Stimulated activated naive CD8-positive, alpha-beta T cell treated with anti-CD3 and anti-CD28 coated beads, Interleukin-15, Interleukin-2, amounts not matched to agents 100 ng/mL and 50 ng/mL, for 24 hours (primary cell): Measurements from ENCODE around the gene GUCA1A.
"Not testable (repeated sequence)": the region's sequence is repeated elsewhere in the genome, so short reads cannot be mapped to it uniquely, and the experiment has no call there.

Experiments used
- H3K27ac Mint-ChIP-seq: one replicate; pipeline ENCODE4 v1.8.0; 2021; ENCODE audit warnings: mild to moderate bottlenecking, mixed read lengths
- H3K27me3 Mint-ChIP-seq: one replicate; pipeline ENCODE4 v1.8.0; 2021; ENCODE audit warnings: mixed read lengths
- H3K36me3 Mint-ChIP-seq: one replicate; pipeline ENCODE4 v1.8.0; 2021; ENCODE audit warnings: low read depth, mixed read lengths
- H3K4me1 Mint-ChIP-seq: one replicate; pipeline ENCODE4 v1.8.0; 2021; ENCODE audit warnings: low read depth, mixed read lengths
- H3K4me3 Mint-ChIP-seq: one replicate; pipeline ENCODE4 v1.8.0; 2021; ENCODE audit warnings: mild to moderate bottlenecking, mixed read lengths
- H3K9me3 Mint-ChIP-seq: one replicate; pipeline ENCODE4 v1.8.0; 2021; ENCODE audit warnings: mixed read lengths

The GUCA1A gene

DNA sequence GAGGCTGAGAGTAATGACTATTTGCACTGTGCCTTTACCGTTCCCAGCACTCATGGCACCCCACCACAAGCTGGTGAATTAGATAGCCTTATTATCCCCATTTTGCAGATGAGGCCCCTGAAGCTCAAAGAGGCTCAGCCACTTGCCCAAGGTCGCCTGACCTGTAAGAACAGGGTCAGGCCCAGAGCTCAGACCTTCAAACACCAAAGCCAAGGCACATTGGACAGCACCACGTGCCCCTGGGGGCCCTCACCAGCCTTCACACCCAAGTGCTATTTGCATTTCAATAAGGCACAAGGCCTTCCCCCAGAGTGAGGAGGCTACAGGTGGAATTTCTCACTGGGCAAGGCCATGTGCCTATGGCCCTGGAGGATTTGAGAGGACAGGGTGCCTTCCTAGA is 16.5 kb upstream of the GUCA1A start:
- H3K9me3 Mint-ChIP-seq = no peaks in the 10 kb centered on the region
- no peak overlapping the region for H3K4me3 Mint-ChIP-seq
- H3K36me3 Mint-ChIP-seq = no peaks in the 10 kb centered on the region
- H3K27ac Mint-ChIP-seq = no peak overlapping the region
- H3K27me3 Mint-ChIP-seq = peaks cover 3% of the 10 kb centered on the region
- H3K4me1 Mint-ChIP-seq = no peaks in the 10 kb centered on the region

DNA sequence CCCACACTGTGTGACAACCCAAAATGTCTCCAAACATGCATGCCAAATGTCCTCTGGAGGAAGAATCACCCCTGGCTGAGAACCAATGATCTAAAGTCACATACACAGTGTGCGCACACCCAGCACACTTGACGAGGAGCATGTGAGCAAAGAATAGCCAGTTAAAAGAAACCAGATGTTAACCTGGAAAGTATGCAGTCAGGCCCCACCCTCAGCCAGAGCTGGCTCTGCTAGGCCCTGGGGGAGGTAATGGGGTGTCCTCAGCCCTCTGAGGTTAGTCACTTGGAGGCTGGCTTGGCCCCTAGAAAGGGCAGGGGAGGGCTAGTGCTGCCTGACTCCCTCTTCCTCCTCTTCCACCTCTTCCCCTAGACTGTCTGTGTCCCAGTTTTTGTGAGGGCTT is 15.2 kb upstream of the GUCA1A start:
- H3K27ac Mint-ChIP-seq = no peak overlapping the region
- H3K4me3 Mint-ChIP-seq = no peak overlapping the region
- no peaks in the 10 kb centered on the region for H3K9me3 Mint-ChIP-seq
- peaks cover 5% of the 10 kb centered on the region for H3K27me3 Mint-ChIP-seq
- no peaks in the 10 kb centered on the region for H3K36me3 Mint-ChIP-seq
- no peaks in the 10 kb centered on the region for H3K4me1 Mint-ChIP-seq

DNA sequence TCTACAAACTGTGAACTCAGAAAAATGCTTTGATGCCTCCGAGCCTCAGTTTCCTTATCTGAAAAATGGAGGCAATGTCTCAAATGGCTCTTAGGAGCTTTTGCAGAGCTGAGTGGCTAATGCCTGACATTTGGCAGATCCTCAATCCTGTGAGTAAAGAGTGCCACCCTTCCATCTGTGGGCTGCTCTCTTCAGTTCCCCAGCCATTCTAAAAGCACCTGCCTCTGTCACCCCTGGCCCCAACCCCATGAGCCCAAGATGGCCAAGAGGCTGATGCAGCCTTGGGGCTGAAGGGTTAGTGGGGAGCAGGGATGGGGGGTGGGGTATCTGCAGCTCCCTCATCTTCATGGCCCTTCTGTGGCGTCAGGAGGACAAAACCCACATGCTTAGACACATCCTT is 14.5 kb upstream of the GUCA1A start:
- Mint-ChIP-seq H3K4me1 (no peaks in the 10 kb centered on the region), H3K27me3 (peaks cover 5% of the 10 kb centered on the region), H3K9me3 (no peaks in the 10 kb centered on the region), H3K36me3 (no peaks in the 10 kb centered on the region), H3K4me3 (no peak overlapping the region), H3K27ac (no peak overlapping the region)

DNA sequence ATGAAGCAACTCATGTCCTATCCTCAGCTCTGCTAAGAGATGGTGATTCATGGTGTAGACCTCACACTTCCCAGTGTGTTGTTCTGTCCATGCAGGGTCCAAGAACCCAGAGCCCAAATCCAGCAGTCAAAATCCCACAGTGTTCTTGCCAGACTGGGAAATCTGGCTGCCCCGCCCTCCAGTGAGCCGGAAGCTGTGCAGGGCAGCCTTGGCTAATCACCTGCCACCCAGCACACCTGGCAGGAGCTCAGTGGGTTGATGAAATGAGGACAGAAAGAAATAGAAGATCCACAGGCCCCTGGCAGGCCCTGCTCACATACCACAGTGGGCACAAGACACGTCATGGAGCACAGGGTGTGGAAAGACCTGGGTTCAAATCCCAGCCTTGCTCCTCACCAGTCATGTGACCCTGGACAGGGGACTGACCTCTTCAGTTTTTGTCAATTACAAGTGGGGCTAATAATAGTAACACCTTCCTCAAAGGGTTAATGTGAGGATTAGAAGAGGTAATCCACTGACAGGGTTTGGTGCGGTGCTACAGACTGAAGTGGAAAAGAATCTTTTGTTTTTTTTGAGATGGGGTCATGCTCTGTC is 13.6 kb upstream of the GUCA1A start:
- no peak overlapping the region for H3K27ac Mint-ChIP-seq
- H3K4me3 Mint-ChIP-seq = no peak overlapping the region
- no peaks in the 10 kb centered on the region for H3K9me3 Mint-ChIP-seq
- no peaks in the 10 kb centered on the region for H3K4me1 Mint-ChIP-seq
- H3K27me3 Mint-ChIP-seq = peaks cover 5% of the 10 kb centered on the region
- H3K36me3 Mint-ChIP-seq = no peaks in the 10 kb centered on the region

DNA sequence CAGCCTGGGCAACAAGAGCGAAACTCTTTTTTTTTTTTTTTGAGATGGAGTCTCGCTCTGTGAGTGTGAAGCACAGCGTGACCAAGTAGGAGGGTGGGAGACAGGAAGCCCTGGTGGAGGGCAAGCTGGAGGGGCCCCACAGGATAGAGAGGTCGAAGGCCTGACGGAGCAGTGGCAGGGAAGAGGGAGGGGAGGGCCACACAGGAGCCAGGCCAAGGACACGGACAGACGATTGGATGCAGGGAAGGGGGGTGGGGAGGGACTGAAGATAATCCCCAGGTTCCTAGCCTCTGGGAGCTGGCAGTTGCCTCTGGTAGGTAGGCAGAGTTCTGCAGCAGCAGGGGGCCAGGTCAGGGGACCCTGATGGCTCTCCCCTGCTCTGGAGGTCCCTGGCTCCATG is 10.8 kb upstream of the GUCA1A start:
- Mint-ChIP-seq H3K36me3 (no peaks in the 10 kb centered on the region), H3K27ac (no peak overlapping the region), H3K4me3 (no peak overlapping the region)

DNA sequence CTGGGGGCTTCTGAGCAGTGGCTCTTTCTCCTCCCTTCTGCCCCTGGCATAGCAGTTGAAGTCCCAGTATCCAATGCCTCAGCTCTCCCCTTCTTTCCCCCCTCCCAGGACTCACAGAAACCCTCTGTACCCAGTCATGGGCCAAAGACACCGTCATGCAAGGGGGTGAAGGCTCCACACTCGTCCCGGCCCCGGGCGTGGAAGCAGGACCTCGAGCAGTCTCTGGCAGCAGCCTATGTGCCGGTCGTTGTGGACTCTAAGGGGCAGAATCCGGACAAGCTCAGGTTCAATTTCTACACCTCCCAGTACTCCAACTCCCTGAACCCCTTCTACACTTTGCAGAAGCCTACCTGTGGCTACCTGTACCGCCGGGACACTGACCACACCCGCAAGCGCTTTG is 10.4 kb upstream of the GUCA1A start:
- Mint-ChIP-seq H3K36me3 (no peaks in the 10 kb centered on the region), H3K9me3 (no peaks in the 10 kb centered on the region), H3K27me3 (peaks cover 5% of the 10 kb centered on the region), H3K4me1 (no peaks in the 10 kb centered on the region), H3K4me3 (no peak overlapping the region), H3K27ac (no peak overlapping the region)

More for the DNA sequence above, 10.8 kb upstream of the GUCA1A start:
- Mint-ChIP-seq H3K4me1 (no peaks in the 10 kb centered on the region), H3K27me3 (peaks cover 5% of the 10 kb centered on the region), H3K9me3 (no peaks in the 10 kb centered on the region)

DNA sequence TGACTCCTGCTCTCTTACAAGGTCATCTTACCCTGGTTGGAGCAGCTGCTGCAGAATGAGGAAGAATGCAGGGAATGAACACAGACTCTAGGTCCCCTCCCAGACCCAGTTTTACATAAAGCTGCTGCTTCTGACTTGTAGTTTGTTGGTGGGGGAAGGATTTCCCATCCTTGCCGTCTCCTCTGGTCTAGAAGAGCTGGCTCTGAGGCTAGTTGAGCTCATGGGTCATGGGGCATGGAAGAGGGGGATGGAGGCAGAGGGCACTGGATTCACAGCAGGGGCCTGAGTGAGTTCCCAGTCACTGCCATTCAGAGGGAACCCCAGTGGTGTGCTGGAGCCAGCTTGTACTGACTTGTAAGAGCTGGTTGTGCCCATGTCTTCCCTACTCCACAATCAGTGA is 9.2 kb upstream of the GUCA1A start:
- H3K4me1 Mint-ChIP-seq = no peaks in the 10 kb centered on the region

DNA sequence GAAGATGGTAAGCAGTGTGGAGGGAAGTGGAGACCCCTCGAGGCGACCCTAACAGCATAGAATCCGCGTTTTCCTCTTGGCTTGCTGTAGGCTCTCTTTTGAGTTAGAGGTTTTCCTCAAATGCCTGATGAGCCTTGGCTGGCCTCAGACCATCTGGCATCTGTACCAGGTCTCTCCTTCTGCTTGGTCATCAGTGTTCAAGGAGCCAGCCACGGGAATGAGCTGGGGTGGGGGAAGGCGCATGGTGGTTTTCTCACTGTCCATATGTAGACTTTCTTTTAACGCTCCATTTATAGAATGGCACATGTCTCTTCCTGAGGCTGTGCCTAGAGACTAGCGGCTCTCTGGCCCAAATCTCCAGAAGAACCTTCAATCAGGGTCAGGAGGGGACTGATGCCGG is 8.1 kb upstream of the GUCA1A start:
- Mint-ChIP-seq H3K4me3 (no peak overlapping the region), H3K27ac (no peak overlapping the region), H3K27me3 (peaks cover 3% of the 10 kb centered on the region), H3K36me3 (no peaks in the 10 kb centered on the region), H3K9me3 (no peaks in the 10 kb centered on the region), H3K4me1 (no peaks in the 10 kb centered on the region)

More for the DNA sequence above, 9.2 kb upstream of the GUCA1A start:
- no peaks in the 10 kb centered on the region for H3K9me3 Mint-ChIP-seq
- no peak overlapping the region for H3K4me3 Mint-ChIP-seq
- no peaks in the 10 kb centered on the region for H3K36me3 Mint-ChIP-seq
- H3K27ac Mint-ChIP-seq = no peak overlapping the region
- peaks cover 5% of the 10 kb centered on the region for H3K27me3 Mint-ChIP-seq

DNA sequence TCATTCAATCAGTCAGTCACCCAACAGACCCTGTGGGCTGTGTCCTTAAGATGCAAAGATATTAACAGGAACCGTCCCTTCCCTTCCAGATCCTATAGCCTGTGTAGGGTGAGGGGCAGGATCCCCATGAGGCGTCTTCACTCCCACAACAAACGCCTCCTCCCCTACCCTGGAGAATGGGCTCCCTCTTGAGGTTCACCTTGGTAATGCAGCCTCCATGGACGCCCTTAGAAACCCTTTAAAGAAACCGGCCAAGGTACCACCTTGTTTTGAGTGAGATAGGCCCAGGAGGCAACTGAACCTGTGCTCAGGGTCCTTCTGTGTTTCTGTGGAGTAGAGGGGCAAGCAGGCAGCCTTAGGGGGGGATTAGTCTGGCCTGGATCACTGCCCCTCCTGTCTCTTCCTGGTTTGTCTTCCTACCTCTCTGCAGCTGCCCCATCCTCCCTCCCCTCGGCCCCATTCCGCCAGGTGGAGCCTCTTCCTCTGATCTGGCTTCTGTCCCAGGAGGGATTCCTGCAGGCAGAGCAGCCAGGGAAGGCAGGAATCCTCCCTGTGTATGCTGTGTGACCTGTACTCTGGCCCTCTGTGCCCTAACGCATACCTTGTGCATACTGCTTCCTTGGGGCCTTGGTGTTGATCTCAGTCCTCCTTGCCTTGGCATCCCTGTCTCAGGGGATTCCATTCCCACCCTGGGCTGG is 6.6 kb upstream of the GUCA1A start:
- H3K4me1 Mint-ChIP-seq = no peaks in the 10 kb centered on the region
- H3K36me3 Mint-ChIP-seq = no peaks in the 10 kb centered on the region
- H3K27me3 Mint-ChIP-seq = peaks cover 3% of the 10 kb centered on the region
- no peak overlapping the region for H3K27ac Mint-ChIP-seq
- H3K9me3 Mint-ChIP-seq = no peaks in the 10 kb centered on the region
- H3K4me3 Mint-ChIP-seq = no peak overlapping the region

DNA sequence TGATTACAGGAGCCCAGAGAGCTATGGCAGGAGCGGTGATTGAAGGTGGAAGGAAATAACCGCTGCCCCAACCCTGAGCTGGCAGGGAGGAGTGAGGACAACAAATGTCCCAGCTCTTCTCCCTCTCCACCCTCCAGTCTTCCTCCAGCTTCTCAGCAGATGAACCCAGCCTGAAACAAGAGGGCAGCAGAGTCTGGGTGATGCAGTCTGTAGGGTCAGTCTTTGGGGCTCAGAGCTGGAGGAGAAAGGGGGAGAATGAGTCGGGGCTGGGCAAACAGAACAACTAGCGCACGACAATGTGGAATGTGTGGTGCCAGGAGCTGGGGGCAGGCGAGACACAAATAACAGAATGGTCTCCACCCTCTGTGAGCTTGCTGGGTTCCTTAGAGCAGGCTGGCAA is 4.5 kb upstream of the GUCA1A start:
- Mint-ChIP-seq H3K9me3 (no peaks in the 10 kb centered on the region), H3K27me3 (no peaks in the 10 kb centered on the region), H3K4me1 (no peaks in the 10 kb centered on the region), H3K27ac (no peak overlapping the region), H3K4me3 (no peak overlapping the region), H3K36me3 (no peaks in the 10 kb centered on the region)

DNA sequence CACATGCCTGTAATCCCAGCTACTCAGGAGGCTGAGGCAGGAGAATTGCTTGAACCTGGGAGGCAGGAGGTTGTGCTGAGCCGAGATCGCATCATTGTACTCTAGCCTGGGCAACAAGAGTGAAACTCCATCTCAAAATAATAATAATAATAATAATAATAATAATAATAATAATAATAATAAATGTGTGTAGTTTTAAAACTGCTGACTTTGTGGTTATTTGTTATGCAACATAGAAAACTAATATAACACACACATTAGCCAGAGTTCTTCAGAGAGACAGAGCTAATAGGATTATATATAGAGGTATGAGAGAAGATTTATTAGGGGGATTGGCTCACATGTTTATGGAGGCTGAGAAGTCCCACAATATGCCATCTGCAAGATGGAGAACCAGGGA is 3.4 kb upstream of the GUCA1A start:
- not testable (repeated sequence) for H3K36me3 Mint-ChIP-seq, H3K4me1 Mint-ChIP-seq, H3K27ac Mint-ChIP-seq, H3K4me3 Mint-ChIP-seq, H3K27me3 Mint-ChIP-seq, H3K9me3 Mint-ChIP-seq

DNA sequence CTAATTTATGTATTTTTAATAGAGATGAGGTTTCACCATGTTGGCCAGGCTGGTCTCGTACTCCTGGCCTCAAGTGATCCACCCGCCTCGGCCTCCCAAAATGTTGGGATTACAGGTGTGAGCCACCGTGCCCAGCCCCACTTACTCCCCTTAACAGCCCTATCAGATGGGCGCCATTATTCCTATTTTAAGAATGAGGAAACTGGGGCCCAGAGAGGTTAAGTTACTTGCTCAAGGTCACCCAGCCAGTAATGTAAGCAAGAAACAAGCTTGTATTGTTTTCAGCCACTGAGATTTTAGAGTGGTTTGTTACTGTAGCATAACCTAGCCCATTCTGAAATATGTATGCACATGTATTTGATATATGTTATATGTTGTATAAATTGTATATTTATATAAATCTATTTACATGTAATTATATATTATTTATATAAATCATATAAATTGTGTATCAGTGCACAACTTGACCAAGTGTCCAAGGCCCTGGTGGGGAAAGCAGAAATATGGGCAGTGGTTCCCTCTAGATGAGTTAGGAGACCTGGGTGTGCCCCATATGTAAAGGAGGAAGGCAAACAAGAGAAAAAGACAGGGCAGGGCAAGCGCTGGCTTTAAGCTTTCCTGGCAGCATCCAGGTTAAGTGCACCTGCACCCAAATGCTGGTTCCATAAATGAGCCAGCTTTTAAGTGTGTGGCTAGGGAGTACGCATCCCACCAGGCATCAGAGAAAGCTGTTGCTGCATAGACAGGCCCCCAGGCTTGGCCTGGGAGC is 1.2 kb upstream of the GUCA1A start:
- Mint-ChIP-seq H3K4me1 (no peaks in the 10 kb centered on the region), H3K27me3 (peaks cover 4% of the 10 kb centered on the region), H3K4me3 (no peak overlapping the region), H3K36me3 (no peaks in the 10 kb centered on the region), H3K27ac (no peak overlapping the region), H3K9me3 (no peaks in the 10 kb centered on the region)

DNA sequence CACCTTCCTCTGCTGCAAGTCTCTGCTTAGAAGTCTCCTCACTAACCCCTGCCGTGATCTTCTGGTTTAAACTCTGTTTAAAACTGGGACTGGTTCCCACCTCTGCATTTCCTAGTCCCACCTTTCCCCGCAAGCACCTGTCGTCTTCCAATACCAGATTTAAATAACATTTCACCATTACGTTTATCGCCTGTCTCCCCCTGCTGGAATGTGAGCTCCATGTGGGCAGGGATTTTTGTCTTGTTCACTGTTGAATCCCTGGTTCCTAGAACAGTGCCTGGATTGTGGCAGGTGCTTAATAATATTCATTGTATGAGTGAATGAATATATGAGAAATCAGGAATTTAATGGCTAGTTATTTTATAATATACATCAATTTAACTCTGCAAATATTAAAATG is 2.7 kb downstream of the GUCA1A start:
- Mint-ChIP-seq H3K36me3 (no peaks in the 10 kb centered on the region), H3K4me1 (peaks cover 9% of the 10 kb centered on the region), H3K27ac (no peak overlapping the region), H3K4me3 (no peak overlapping the region), H3K27me3 (peaks cover 4% of the 10 kb centered on the region), H3K9me3 (no peaks in the 10 kb centered on the region)

DNA sequence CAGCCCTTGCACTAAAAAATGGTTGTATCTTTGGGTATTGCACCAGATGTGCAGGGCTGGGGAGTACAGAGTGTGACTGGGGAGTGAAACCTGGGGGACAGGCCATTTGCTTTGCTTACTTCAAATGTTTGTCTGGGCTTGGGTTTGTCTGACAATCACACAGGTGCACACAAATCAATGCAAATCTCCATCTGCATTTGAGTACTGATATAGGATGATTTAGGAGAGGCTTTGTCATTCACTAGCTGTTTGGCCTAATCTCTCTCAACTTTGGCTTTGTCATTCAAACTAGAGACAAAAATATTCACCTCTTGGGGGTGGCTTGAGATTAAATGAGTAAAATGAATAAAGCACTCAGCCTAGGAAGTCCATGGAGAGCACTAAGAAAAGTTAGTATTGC is 3.8 kb downstream of the GUCA1A start:
- Mint-ChIP-seq H3K4me3 (no peak overlapping the region), H3K4me1 (peaks cover 9% of the 10 kb centered on the region), H3K27ac (no peak overlapping the region)

DNA sequence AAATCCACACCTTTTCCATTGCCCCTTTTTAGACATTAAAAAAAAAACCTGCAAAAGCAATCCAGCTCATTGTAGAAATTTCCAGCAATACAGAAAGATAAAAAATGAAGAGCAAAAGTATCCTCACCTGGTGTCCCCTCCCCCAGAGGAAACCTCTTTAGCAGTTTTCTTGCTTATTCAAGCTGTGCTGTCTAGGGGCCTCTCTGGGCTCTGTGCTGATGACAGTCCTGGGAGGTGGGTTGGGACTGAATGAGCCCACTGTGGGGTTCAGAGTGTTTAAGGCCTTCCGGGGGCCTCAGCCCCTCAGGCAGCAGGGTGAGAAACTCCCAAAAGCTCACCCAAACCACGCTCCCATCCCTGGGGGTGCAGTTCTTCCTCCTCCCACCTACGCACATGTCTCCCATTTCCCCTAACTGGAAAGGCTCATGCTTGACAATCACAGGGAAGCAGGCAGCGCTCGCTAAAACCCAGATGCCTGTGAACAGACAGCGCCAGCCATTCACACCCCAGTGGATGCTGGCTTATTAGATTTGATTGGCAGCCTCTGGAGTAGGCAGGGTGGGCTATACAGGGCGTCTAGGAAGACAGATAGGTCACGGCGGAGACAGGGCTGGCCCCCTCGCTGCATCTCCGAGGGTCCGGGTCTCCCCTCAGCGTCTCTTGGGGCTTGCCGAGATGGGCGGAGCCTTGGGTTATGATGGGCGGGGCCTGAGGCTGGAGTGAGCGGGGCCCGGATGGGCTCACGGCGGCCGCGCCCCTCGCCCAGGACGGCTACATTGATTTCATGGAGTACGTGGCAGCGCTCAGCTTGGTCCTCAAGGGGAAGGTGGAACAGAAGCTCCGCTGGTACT is 4.6 kb downstream of the GUCA1A start:
- peaks cover 9% of the 10 kb centered on the region for H3K4me1 Mint-ChIP-seq
- H3K27ac Mint-ChIP-seq = no peak overlapping the region
- H3K36me3 Mint-ChIP-seq = no peaks in the 10 kb centered on the region
- H3K4me3 Mint-ChIP-seq = no peak overlapping the region
- peaks cover 4% of the 10 kb centered on the region for H3K27me3 Mint-ChIP-seq
- no peaks in the 10 kb centered on the region for H3K9me3 Mint-ChIP-seq

More for the DNA sequence above, 3.8 kb downstream of the GUCA1A start:
- Mint-ChIP-seq H3K9me3 (no peaks in the 10 kb centered on the region), H3K36me3 (no peaks in the 10 kb centered on the region), H3K27me3 (peaks cover 4% of the 10 kb centered on the region)
